Trophoblast cell (in vitro differentiated cells and primary cell): ENCODE data around the gene PLAC8.

ENCODE experiments used
- DNase-seq, 2 donors: peaks; one replicate each; pipeline ENCODE4 v3.0.0-alpha.2; 2016
- H2AFZ ChIP-seq: 2 replicates; pipeline ENCODE4 v1.6.1; 2013; ENCODE audit warnings: low read length, moderate library complexity, mild to moderate bottlenecking; ENCODE audit not compliant: insufficient read depth, poor library complexity
- H2AK5ac ChIP-seq: 2 replicates; pipeline ENCODE4 v1.6.1; 2013; ENCODE audit warnings: mild to moderate bottlenecking, low read length
- H2BK120ac ChIP-seq: 2 replicates; pipeline ENCODE4 v1.6.1; 2013; ENCODE audit warnings: low read length, mild to moderate bottlenecking, moderate library complexity; ENCODE audit not compliant: insufficient read depth, poor library complexity
- H2BK12ac ChIP-seq: 2 replicates; pipeline ENCODE4 v1.6.1; 2013; ENCODE audit warnings: mild to moderate bottlenecking, low read length, moderate library complexity
- H2BK5ac ChIP-seq: 2 replicates; pipeline ENCODE4 v1.6.1; 2013; ENCODE audit warnings: low read length, low read depth, moderate library complexity, mild to moderate bottlenecking; ENCODE audit not compliant: poor library complexity
- H3K14ac ChIP-seq: 2 replicates; pipeline ENCODE4 v1.6.1; 2013; ENCODE audit warnings: mild to moderate bottlenecking, low read length
- H3K18ac ChIP-seq: 2 replicates; pipeline ENCODE4 v1.6.1; 2013; ENCODE audit warnings: mild to moderate bottlenecking, low read length
- H3K23ac ChIP-seq: 2 replicates; pipeline ENCODE4 v1.6.1; 2013; ENCODE audit warnings: low read length
- H3K27ac ChIP-seq: 2 replicates; pipeline ENCODE4 v1.5.1; 2013; ENCODE audit warnings: low read depth, mild to moderate bottlenecking, inconsistent platforms, low read length, moderate library complexity
- H3K27me3 ChIP-seq: 2 replicates; pipeline ENCODE4 v1.6.1; 2013; ENCODE audit warnings: inconsistent platforms, mild to moderate bottlenecking, low read length, moderate library complexity; ENCODE audit not compliant: insufficient read depth
- H3K36me3 ChIP-seq, 2 experiments: 1 replicate in 1 of 2; 2 replicates in 1 of 2; pipeline ENCODE4 v1.6.1; 2013; ENCODE audit warnings: low read length in 2 of 2, mild to moderate bottlenecking in 2 of 2, moderate library complexity in 1 of 2; ENCODE audit not compliant: insufficient read depth in 2 of 2, control insufficient read depth in 1 of 2
- H3K4ac ChIP-seq: 2 replicates; pipeline ENCODE4 v1.6.1; 2013; ENCODE audit warnings: low read depth, mild to moderate bottlenecking, low read length, moderate library complexity
- H3K4me1 ChIP-seq, 2 experiments: 1 replicate in 1 of 2; 2 replicates in 1 of 2; pipeline ENCODE4 v1.6.1; 2013; ENCODE audit warnings: low read length in 2 of 2, mild to moderate bottlenecking in 2 of 2, moderate library complexity in 1 of 2; ENCODE audit not compliant: insufficient read depth in 2 of 2, control insufficient read depth in 1 of 2
- H3K4me2 ChIP-seq: 2 replicates; pipeline ENCODE4 v1.6.1; 2013; ENCODE audit warnings: inconsistent platforms, mild to moderate bottlenecking, low read length, moderate library complexity
- H3K4me3 ChIP-seq: 2 replicates; pipeline ENCODE4 v1.5.1; 2013; ENCODE audit warnings: mild to moderate bottlenecking, low read depth, low read length, inconsistent platforms
- H3K79me1 ChIP-seq: one replicate; pipeline ENCODE4 v1.6.1; 2013; ENCODE audit warnings: low read length
- H3K79me2 ChIP-seq: 2 replicates; pipeline ENCODE4 v1.6.1; 2013; ENCODE audit warnings: low read length, mild to moderate bottlenecking; ENCODE audit not compliant: control insufficient read depth, insufficient read depth, poor library complexity
- H3K9ac ChIP-seq: 2 replicates; pipeline ENCODE4 v1.6.1; 2013; ENCODE audit warnings: mild to moderate bottlenecking, low read length
- H3K9me3 ChIP-seq: 2 replicates; pipeline ENCODE4 v1.6.1; 2013; ENCODE audit warnings: low read depth, mild to moderate bottlenecking, control low read depth, inconsistent platforms, low read length; ENCODE audit not compliant: insufficient read depth
- H4K12ac ChIP-seq: 2 replicates; pipeline ENCODE4 v1.6.1; 2013; ENCODE audit warnings: low read depth, mild to moderate bottlenecking, low read length, moderate library complexity
- H4K8ac ChIP-seq: 2 replicates; pipeline ENCODE4 v1.6.1; 2013; ENCODE audit warnings: low read depth, mild to moderate bottlenecking, low read length, moderate library complexity
- H4K91ac ChIP-seq: one replicate; pipeline ENCODE4 v1.6.1; 2013; ENCODE audit warnings: low read depth, mild to moderate bottlenecking, low read length, moderate library complexity
- WGBS: extraction: QIAGEN DNeasy Blood & Tissue Kit; methylation state at CpG from one replicate; pipeline ENCODE4 v1.1.7; 2013; ENCODE audit warnings: missing lambda C conversion rate; ENCODE audit not compliant: insufficient read length, insufficient coverage; ENCODE audit errors: extremely low coverage; 5-methylcytosine and 5-hydroxymethylcytosine counted together

PLAC8 gene

DNA sequence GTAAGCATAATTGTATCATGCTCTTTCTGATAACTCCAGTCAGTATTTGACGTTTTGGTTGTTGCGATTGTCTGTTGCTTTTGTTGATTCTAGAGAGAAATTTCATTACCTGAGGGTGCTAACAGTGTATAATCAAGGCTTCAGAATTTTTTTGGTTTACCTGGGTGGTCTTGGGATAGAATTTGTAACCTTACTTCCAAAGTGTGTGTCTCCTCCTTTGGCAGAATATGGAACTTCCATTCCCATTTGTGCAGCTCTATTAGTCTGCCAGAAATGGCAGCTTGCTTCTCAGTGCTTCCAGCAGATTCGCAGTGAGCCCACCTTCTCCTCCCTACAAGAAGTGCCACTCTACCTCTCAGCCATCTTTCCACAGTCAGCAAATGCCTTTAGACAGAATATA, 74.3 kb downstream of the PLAC8 start:
- H3K14ac ChIP-seq, result no peak overlapping the region
- no peak overlapping the region for H3K4ac ChIP-seq
- no peak overlapping the region for H3K23ac ChIP-seq
- H2BK5ac ChIP-seq, result no peak overlapping the region
- no peak overlapping the region for H2AFZ ChIP-seq
- H4K91ac ChIP-seq, result no peak overlapping the region
- H2BK120ac ChIP-seq, result no peak overlapping the region
- no peaks in the 10 kb centered on the region for H3K9me3 ChIP-seq
- no peak overlapping the region for H4K8ac ChIP-seq
- no peak overlapping the region for H3K27ac ChIP-seq
- H3K36me3 ChIP-seq, result peaks cover 0 to 2% of the 10 kb centered on the region in 2 experiments
- H3K79me1 ChIP-seq, result peaks cover 2% of the 10 kb centered on the region
- H3K4me2 ChIP-seq, result no peak overlapping the region
- H2AK5ac ChIP-seq, result no peak overlapping the region
- no peak overlapping the region for H3K9ac ChIP-seq
- no peak for DNase-seq
- no peak overlapping the region for H2BK12ac ChIP-seq
- no peak overlapping the region for H3K18ac ChIP-seq
- no peaks in the 10 kb centered on the region for H3K27me3 ChIP-seq
- H3K79me2 ChIP-seq, result peaks cover 4% of the 10 kb centered on the region
- peaks cover 2 to 4% of the 10 kb centered on the region in 2 experiments for H3K4me1 ChIP-seq
- no peak overlapping the region for H3K4me3 ChIP-seq
- WGBS, result no CpG with 5 or more reads among the region's 3 CpGs
- no peak overlapping the region for H4K12ac ChIP-seq
